Activated CD4-positive, alpha-beta T cell treated with anti-CD3 and anti-CD28 coated beads, Interleukin-2, amount 50 U/mL, for 48 hours (primary cell): ENCODE results near the gene XDH.
A peak's percentile ranks its signal among the peaks of the same experiment; 100 is the strongest.

Source experiments
- DNase-seq, 2 experiments: peaks; one replicate each; pipeline ENCODE4 v3.0.0-alpha.2; 2020

Gene XDH

DNA sequence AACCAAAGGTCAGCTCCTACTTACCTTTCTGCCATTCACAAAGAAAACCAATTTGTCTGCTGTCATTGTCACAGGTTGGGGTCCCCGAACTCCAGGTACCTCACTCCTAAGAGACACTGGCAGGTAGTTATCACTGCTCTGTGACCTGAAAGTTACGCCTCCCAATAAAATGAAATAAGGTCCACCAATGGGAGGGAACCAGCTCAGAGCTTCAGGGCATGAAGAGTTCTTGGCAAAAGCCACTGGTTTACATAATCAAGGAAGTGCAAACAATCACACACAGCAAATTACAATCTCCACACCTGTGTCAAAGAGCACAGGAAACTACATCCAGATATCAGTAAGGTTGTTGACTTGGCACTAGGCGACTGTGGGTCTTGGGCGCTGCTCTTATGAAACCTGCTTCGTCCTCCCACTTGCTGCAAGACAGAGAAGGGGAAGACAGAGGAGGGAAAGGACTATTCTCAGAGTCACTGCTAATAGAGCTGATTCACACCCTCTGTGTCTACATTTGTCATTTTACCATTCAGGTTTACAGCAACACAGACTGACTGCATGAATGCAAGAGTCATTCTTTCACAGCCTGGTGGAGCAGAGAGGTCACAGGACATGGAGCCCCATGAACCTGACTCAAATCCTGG is at the start of gene XDH:
Gene XDH (minus strand): TSS at position 142 of the 641 bp plus-strand sequence. CDS start 76 bp downstream, at position 66.
- DNase-seq, result no peak

GRCh38 chr2:31457651-31458050 is 43.1 kb upstream of the XDH start:
- DNase-seq, result no peak

- no peak for DNase-seq
These were observed 32.3 kb upstream of the XDH start for GRCh38 chr2:31446848-31447247.

DNA sequence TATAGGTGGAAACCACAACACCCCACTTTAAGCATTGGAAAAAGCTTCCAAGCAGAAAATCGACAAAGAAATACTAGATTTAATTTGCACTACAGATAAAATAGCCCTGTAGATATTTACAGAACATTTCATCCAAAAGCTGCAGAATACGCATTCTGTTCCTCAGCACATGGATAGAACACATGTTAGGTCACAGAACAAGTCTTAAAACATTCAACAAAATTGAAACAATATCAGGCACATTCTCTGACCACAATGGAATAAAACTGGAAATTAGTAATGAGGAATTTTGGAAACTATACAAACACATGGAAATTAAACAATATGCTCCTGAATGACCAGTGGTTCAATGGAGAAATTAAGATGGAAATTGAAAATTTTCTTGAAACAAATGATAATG is 27.8 kb upstream of the XDH start:
- no peak for DNase-seq

DNA sequence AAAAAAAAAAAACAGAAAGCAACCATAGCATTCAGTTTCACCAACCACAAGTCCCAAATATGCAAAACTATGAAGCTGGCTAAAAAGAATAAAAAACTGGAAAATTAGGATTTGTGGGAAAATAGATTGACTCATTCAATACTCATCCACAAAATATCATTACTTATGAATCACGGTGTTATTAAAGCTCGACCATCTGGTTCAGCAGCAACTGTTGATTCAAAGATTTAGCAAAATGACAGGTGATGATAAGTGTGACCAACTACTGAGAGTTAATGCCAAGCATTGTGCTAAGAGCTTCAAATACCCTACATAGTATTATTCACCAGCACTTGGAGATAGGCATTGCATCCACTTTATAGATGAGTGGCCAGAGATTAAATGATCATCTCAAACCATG is 26.2 kb upstream of the XDH start:
- DNase-seq, result no peak

GRCh38 chr2:31434911-31435310 is 20.4 kb upstream of the XDH start:
- DNase-seq, result no peak

DNA sequence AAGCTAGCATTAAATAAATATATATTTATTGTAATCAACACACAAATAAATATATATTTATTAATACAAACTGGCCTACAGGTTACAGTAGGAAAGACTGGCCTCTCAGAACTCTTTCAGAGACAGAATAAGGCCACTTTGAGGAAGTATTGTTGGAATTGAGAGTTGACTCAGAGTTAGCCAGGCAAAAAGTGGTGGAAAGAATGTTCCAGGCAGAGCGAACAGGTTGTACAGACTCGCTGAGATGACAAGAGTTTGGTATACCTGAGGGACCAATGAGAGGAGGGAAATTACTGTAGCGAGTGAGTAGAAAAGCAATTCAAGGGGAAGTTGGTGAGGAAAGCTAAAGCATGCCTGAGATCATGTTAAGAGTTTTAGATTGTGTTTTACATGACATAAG is 19.0 kb upstream of the XDH start:
- DNase-seq, result no peak

GRCh38 chr2:31430439-31431165 is 16.1 kb upstream of the XDH start:
- DNase-seq, result no peak

- peak; percentile 44 to 54 for DNase-seq
These were observed 15.4 kb upstream of the XDH start for GRCh38 chr2:31429759-31430438.

DNA sequence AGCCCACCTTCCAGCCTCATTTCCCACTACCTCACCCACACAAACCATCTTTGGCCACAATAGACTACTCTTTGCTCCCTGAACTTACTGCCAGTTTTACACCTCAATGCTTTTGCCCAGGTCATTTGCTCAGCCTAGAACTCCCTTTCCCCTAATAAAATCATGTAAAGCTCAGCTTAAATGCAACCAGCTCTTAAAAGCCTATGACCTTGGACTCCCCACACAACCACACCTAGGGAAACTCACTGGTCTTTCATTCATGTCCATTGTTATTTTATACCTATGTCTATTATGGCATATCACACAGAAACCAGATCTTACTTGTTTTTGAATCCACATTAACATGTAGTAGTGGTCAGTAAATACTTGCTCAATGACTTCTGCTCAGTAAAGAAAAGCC is 14.5 kb upstream of the XDH start:
- no peak for DNase-seq

DNA sequence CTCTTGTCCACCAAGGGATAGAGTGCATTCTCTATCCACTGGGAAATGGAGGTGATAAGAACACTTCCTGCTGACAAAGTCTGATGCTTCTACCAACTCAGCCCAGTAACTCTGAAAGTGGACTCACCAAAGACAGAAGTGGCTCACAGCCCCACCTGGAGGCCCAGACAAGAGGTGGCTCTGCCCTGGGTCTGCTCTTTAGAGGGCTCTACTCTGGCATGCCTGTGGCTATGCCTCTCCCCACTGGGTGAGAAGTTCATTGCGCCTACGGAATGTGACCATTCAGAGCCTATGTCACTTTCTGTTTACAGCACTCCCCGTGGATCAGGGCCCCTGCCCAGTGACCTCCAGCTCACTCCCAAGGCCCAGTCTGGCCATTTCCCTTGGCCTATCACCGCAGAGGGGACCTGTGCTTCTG is 13.5 kb upstream of the XDH start:
- no peak for DNase-seq

- no peak for DNase-seq
These were observed 11.6 kb upstream of the XDH start for GRCh38 chr2:31426096-31426495.

DNA sequence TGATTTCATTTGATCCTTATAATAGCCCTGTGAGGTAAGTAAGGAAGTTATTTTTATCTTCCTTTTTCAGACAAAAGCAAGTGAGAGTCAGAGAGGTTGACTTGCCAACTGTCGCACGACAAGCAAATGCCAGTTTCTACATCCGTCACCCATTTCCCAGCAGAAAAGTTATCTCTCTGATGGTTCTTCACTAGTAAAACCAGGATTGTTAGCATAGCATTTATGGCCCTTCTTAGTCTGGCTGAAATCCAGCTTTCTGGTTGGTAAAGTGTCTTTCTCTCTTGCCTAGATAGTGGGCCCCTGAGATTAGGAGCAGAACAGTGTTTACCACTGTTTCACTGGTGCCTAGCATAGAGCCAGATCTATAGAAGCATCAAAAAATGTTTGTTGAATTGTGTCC is 7.1 kb upstream of the XDH start:
- no peak for DNase-seq

DNA sequence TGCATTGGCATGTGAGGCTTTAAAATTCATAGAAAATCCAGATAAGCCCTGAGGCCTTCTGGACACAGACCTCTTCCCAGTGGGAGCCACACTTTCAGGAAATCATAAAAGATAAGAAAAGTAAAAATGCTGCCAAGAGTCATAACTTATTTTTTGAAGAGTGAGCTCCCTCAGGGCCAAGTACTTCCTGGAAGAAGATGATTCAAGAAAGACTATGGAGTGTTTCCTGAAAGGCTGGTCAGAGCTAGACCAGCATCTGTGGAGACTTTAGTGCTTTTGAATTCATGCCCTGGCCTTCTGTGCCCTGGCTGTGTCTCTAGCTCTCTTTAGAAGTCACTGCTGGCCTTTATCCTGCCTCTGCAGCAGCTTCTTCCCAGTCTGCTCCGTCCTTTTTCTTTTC is 6.4 kb upstream of the XDH start:
- DNase-seq, result no peak

DNA sequence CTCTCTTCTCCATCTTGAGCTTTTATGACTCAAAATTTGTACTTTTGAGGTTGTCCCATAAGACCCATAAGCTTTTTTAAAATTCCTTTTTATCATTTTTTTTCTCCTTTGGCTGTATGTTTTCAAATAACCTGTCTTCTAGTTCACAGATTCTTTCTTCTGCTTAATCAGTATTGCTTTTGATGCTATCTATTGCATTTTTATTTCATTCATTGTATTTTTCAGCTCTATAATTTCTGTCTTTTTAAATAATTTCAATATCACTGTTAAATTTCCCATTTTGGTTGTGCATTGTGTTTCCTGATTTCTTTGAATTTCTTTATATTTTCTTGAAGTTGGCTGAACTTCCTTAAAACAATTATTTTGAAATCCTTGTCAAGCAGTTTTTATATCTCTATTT is 4.8 kb upstream of the XDH start:
- no peak for DNase-seq

GRCh38 chr2:31415421-31415820 is 879 bp upstream of the XDH start:
- DNase-seq, result no peak

GRCh38 chr2:31413862-31414550 is 536 bp downstream of the XDH start:
- no peak for DNase-seq

DNA sequence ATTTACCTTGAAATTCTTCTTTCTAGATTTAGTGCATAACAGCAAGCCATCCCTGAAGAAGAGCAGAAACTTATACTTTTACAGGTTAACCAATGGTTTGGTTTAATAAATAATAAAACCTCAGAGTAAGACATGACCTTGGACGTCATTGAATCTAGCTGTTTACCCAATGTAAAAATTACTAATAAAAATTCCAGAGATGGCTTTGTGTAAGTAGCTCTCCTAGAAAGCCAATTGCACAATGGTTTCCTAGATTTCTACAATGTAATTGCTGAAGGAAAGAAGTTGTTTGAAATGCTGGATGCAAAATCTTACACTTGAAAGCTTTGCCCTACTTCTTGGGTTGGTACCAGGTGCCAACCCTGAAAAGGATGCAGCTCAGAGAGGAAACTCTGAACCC is 1.5 kb downstream of the XDH start:
- no peak for DNase-seq

DNA sequence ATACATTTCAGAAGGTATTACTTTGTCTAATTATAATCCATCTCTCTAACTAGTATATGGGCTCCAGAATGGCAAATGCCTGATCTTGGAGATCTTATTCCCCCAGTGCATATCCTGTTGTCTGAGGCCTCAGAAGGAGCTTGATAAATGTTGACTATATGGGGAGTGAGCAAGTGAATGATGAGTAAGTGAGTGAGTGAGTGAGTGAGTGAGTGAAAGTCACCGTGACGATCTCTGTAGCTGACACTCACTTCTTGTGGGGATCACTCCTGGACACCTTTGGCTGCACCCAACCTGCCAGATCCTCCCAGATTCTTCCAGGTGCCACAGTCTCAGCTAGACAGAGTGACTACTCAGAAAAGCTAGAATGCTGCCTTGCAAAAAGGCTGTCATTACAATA is 2.8 kb downstream of the XDH start:
- DNase-seq, result no peak

- no peak for DNase-seq
These were observed 7.8 kb downstream of the XDH start for GRCh38 chr2:31406593-31407385.

- DNase-seq, result no peak
These were observed 9.7 kb downstream of the XDH start for GRCh38 chr2:31404827-31405226.

GRCh38 chr2:31404302-31404701 is 10.2 kb downstream of the XDH start:
- no peak for DNase-seq

GRCh38 chr2:31402388-31402787 is 12.2 kb downstream of the XDH start:
- no peak for DNase-seq
